Cortex of kidney (tissue), 1 donor: ENCODE measurements around the gene ACSL5.
"Not testable (repeated sequence)": the region's sequence is repeated elsewhere in the genome, so short reads cannot be mapped to it uniquely, and the experiment has no call there.

Experiments used
- DNase-seq: peaks from one replicate; lab custom pipeline; 2025; lab: John Stamatoyannopoulos, UW

Gene ACSL5

GRCh38 chr10:112351146-112351545 lies 22.8 kb upstream of the ACSL5 start:
- no peak for DNase-seq

- DNase-seq: no peak
Measured at GRCh38 chr10:112352044-112352443, 21.9 kb upstream of the ACSL5 start.

- DNase-seq: no peak
Measured at GRCh38 chr10:112353046-112353445, 20.9 kb upstream of the ACSL5 start.

- no peak for DNase-seq
Measured at GRCh38 chr10:112356686-112357085, 17.2 kb upstream of the ACSL5 start.

- no peak for DNase-seq
Measured at GRCh38 chr10:112359606-112360307, 14.2 kb upstream of the ACSL5 start.

GRCh38 chr10:112360308-112361270 lies 13.3 kb upstream of the ACSL5 start:
- no peak for DNase-seq

GRCh38 chr10:112361951-112362751 lies 11.8 kb upstream of the ACSL5 start:
- DNase-seq: no peak

GRCh38 chr10:112362833-112363232 lies 11.1 kb upstream of the ACSL5 start:
- DNase-seq: no peak

- no peak for DNase-seq
Measured at GRCh38 chr10:112363696-112364688, 9.9 kb upstream of the ACSL5 start.

GRCh38 chr10:112365014-112365432 lies 8.9 kb upstream of the ACSL5 start:
- no peak for DNase-seq

- DNase-seq: no peak
Measured at GRCh38 chr10:112365451-112365850, 8.5 kb upstream of the ACSL5 start.

- DNase-seq: no peak
Measured at GRCh38 chr10:112366992-112367391, 6.9 kb upstream of the ACSL5 start.

GRCh38 chr10:112367516-112367915 lies 6.4 kb upstream of the ACSL5 start:
- DNase-seq: no peak

GRCh38 chr10:112369495-112370423 lies 4.2 kb upstream of the ACSL5 start:
- DNase-seq: no peak

- no peak for DNase-seq
Measured at GRCh38 chr10:112370424-112370819, 3.5 kb upstream of the ACSL5 start.

- not testable (repeated sequence) for DNase-seq
Measured at GRCh38 chr10:112371326-112371725, 2.6 kb upstream of the ACSL5 start.

- DNase-seq: not testable (repeated sequence)
Measured at GRCh38 chr10:112372182-112372810, 1.6 kb upstream of the ACSL5 start.

- DNase-seq: no peak
Measured at GRCh38 chr10:112374724-112375541, 1.0 kb downstream of the ACSL5 start.
